ENCODE data around the gene C17orf67.

Gene C17orf67

GRCh38 chr17:56831369-56832095 is 2.2 kb downstream of the C17orf67 start:
- Histone ChIP-seq H3K4ac (ENCODE audit: low read length) (no peak overlapping the region), H2AFZ (ENCODE audit: low read length) (no peak overlapping the region), H3K18ac (ENCODE audit: low read length) (no peak overlapping the region), H3K4me2 (ENCODE audit: insufficient read depth, low read length, poor library complexity, severe bottlenecking) (no peak overlapping the region), H4K91ac (ENCODE audit: low read depth, low read length, poor library complexity) (no peak overlapping the region), H3K79me1 (ENCODE audit: low read depth, low read length) (peaks cover 3% of the 10 kb centered on the region), H2BK5ac (ENCODE audit: low read length) (no peak overlapping the region), H4K8ac (ENCODE audit: low read depth, low read length) (no peak overlapping the region), H2BK120ac (ENCODE audit: low read depth, low read length) (no peak overlapping the region), H2BK12ac (ENCODE audit: low read length) (no peak overlapping the region), H3K9me3 (replicated peaks in 1 of 2; ENCODE audit: control insufficient read depth in 2 of 2, insufficient read depth in 1 of 2, low read depth in 1 of 2, low read length in 2 of 2) (peaks cover 0 to 8% of the 10 kb centered on the region in 2 donors), H3K4me1 (ENCODE audit: control insufficient read depth in 2 of 2, insufficient read depth in 1 of 2, low read depth in 1 of 2, low read length in 2 of 2) (peaks cover 3 to 8% of the 10 kb centered on the region in 2 donors), H3K27ac (replicated peaks; ENCODE audit: low read length) (no peak overlapping the region), H2AK5ac (ENCODE audit: low read depth, low read length) (no peak overlapping the region), H3K36me3 (replicated peaks in 1 of 2; ENCODE audit: control insufficient read depth in 2 of 2, insufficient read depth in 2 of 2, low read length in 2 of 2) (peaks cover 0 to 6% of the 10 kb centered on the region in 2 donors), H3K4me3 (ENCODE audit: low read length in 2 of 2) (no peak overlapping the region), H3K14ac (ENCODE audit: low read length) (no peak overlapping the region), H3K9ac (ENCODE audit: low read depth, low read length, poor library complexity) (no peak overlapping the region), H3K27me3 (ENCODE audit: control insufficient read depth in 3 of 3, insufficient read depth in 3 of 3, low read depth in 1 of 3, low read length in 3 of 3) (peaks cover 0 to 15% (median 0%) of the 10 kb centered on the region in 3 experiments), H3K23ac (ENCODE audit: low read depth, low read length, poor library complexity) (no peak overlapping the region), H2BK15ac (ENCODE audit: low read length) (no peak overlapping the region)
- no CpG with 5 or more reads among the region's 16 CpGs for whole genome bisulfite sequencing, 2 donors (ENCODE audit: extremely low coverage in 2 of 2, insufficient read length in 2 of 2, insufficient replicate concordance in 1 of 2)
- DNase-seq (ENCODE audit: low spot score): no peak

GRCh38 chr17:56830726-56831368 is 2.9 kb downstream of the C17orf67 start:
- no peak overlapping the region for H2BK12ac ChIP-seq (ENCODE audit: low read length)
- no CpG with 5 or more reads among the region's 7 CpGs for WGBS, 2 donors (ENCODE audit: extremely low coverage in 2 of 2, insufficient read length in 2 of 2, insufficient replicate concordance in 1 of 2)
- no peak for DNase-seq (ENCODE audit: low spot score)
- peaks cover 0 to 8% of the 10 kb centered on the region in 2 donors for H3K9me3 ChIP-seq (replicated peaks in 1 of 2; ENCODE audit: control insufficient read depth in 2 of 2, insufficient read depth in 1 of 2, low read depth in 1 of 2, low read length in 2 of 2)
- no peak overlapping the region for H2AK5ac ChIP-seq (ENCODE audit: low read depth, low read length)
- peaks cover 0 to 15% (median 0%) of the 10 kb centered on the region in 3 experiments for H3K27me3 ChIP-seq (ENCODE audit: control insufficient read depth in 3 of 3, insufficient read depth in 3 of 3, low read depth in 1 of 3, low read length in 3 of 3)
- H3K4me3 ChIP-seq (ENCODE audit: low read length in 2 of 2): no peak overlapping the region
- no peak overlapping the region for H3K23ac ChIP-seq (ENCODE audit: low read depth, low read length, poor library complexity)
- no peak overlapping the region for H2BK15ac ChIP-seq (ENCODE audit: low read length)
- H4K8ac ChIP-seq (ENCODE audit: low read depth, low read length): no peak overlapping the region
- no peak overlapping the region for H3K4me2 ChIP-seq (ENCODE audit: insufficient read depth, low read length, poor library complexity, severe bottlenecking)
- H2BK5ac ChIP-seq (ENCODE audit: low read length): no peak overlapping the region
- no peak overlapping the region for H3K9ac ChIP-seq (ENCODE audit: low read depth, low read length, poor library complexity)
- H3K79me1 ChIP-seq (ENCODE audit: low read depth, low read length): peaks cover 3% of the 10 kb centered on the region
- peaks cover 0 to 6% of the 10 kb centered on the region in 2 donors for H3K36me3 ChIP-seq (replicated peaks in 1 of 2; ENCODE audit: control insufficient read depth in 2 of 2, insufficient read depth in 2 of 2, low read length in 2 of 2)
- H2BK120ac ChIP-seq (ENCODE audit: low read depth, low read length): no peak overlapping the region
- H3K4ac ChIP-seq (ENCODE audit: low read length): no peak overlapping the region
- peaks cover 3 to 8% of the 10 kb centered on the region in 2 donors for H3K4me1 ChIP-seq (ENCODE audit: control insufficient read depth in 2 of 2, insufficient read depth in 1 of 2, low read depth in 1 of 2, low read length in 2 of 2)
- no peak overlapping the region for H3K27ac ChIP-seq (replicated peaks; ENCODE audit: low read length)
- H3K14ac ChIP-seq (ENCODE audit: low read length): no peak overlapping the region
- no peak overlapping the region for H3K18ac ChIP-seq (ENCODE audit: low read length)
- no peak overlapping the region for H2AFZ ChIP-seq (ENCODE audit: low read length)
- no peak overlapping the region for H4K91ac ChIP-seq (ENCODE audit: low read depth, low read length, poor library complexity)

GRCh38 chr17:56826611-56827414 is 6.9 kb downstream of the C17orf67 start:
- Histone ChIP-seq H3K4me1 (ENCODE audit: control insufficient read depth in 2 of 2, insufficient read depth in 1 of 2, low read depth in 1 of 2, low read length in 2 of 2) (no peaks in the 10 kb centered on the region), H2BK5ac (ENCODE audit: low read length) (no peak overlapping the region), H3K4me2 (ENCODE audit: insufficient read depth, low read length, poor library complexity, severe bottlenecking) (no peak overlapping the region), H2BK12ac (ENCODE audit: low read length) (no peak overlapping the region), H3K14ac (ENCODE audit: low read length) (no peak overlapping the region), H3K36me3 (replicated peaks in 1 of 2; ENCODE audit: control insufficient read depth in 2 of 2, insufficient read depth in 2 of 2, low read length in 2 of 2) (peaks cover 0 to 6% of the 10 kb centered on the region in 2 donors), H4K91ac (ENCODE audit: low read depth, low read length, poor library complexity) (no peak overlapping the region), H2BK120ac (ENCODE audit: low read depth, low read length) (no peak overlapping the region), H2AK5ac (ENCODE audit: low read depth, low read length) (no peak overlapping the region), H3K4ac (ENCODE audit: low read length) (no peak overlapping the region), H3K9ac (ENCODE audit: low read depth, low read length, poor library complexity) (no peak overlapping the region), H3K23ac (ENCODE audit: low read depth, low read length, poor library complexity) (no peak overlapping the region), H3K27me3 (ENCODE audit: control insufficient read depth in 3 of 3, insufficient read depth in 3 of 3, low read depth in 1 of 3, low read length in 3 of 3) (no peaks in the 10 kb centered on the region), H3K27ac (replicated peaks; ENCODE audit: low read length) (no peak overlapping the region), H3K9me3 (replicated peaks in 1 of 2; ENCODE audit: control insufficient read depth in 2 of 2, insufficient read depth in 1 of 2, low read depth in 1 of 2, low read length in 2 of 2) (peaks cover 0 to 8% of the 10 kb centered on the region in 2 donors), H3K79me1 (ENCODE audit: low read depth, low read length) (no peaks in the 10 kb centered on the region), H3K4me3 (ENCODE audit: low read length in 2 of 2) (no peak overlapping the region), H2AFZ (ENCODE audit: low read length) (no peak overlapping the region), H4K8ac (ENCODE audit: low read depth, low read length) (no peak overlapping the region), H2BK15ac (ENCODE audit: low read length) (no peak overlapping the region), H3K18ac (ENCODE audit: low read length) (no peak overlapping the region)
- WGBS, 2 donors (ENCODE audit: extremely low coverage in 2 of 2, insufficient read length in 2 of 2, insufficient replicate concordance in 1 of 2): no CpG with 5 or more reads among the region's 4 CpGs
- no peak for DNase-seq (ENCODE audit: low spot score)

GRCh38 chr17:56824503-56824902 is 9.2 kb downstream of the C17orf67 start:
- H3K4me3 ChIP-seq (ENCODE audit: low read length in 2 of 2): no peak overlapping the region
- H2BK12ac ChIP-seq (ENCODE audit: low read length): no peak overlapping the region
- H3K9me3 ChIP-seq (replicated peaks in 1 of 2; ENCODE audit: control insufficient read depth in 2 of 2, insufficient read depth in 1 of 2, low read depth in 1 of 2, low read length in 2 of 2): no peaks in the 10 kb centered on the region
- H3K4me2 ChIP-seq (ENCODE audit: insufficient read depth, low read length, poor library complexity, severe bottlenecking): no peak overlapping the region
- H3K36me3 ChIP-seq (replicated peaks in 1 of 2; ENCODE audit: control insufficient read depth in 2 of 2, insufficient read depth in 2 of 2, low read length in 2 of 2): no peaks in the 10 kb centered on the region
- no CpG with 5 or more reads among the region's 1 CpG for WGBS, 2 donors (ENCODE audit: extremely low coverage in 2 of 2, insufficient read length in 2 of 2, insufficient replicate concordance in 1 of 2)
- H3K79me1 ChIP-seq (ENCODE audit: low read depth, low read length): no peaks in the 10 kb centered on the region
- H3K14ac ChIP-seq (ENCODE audit: low read length): no peak overlapping the region
- H3K4ac ChIP-seq (ENCODE audit: low read length): no peak overlapping the region
- no peak overlapping the region for H4K8ac ChIP-seq (ENCODE audit: low read depth, low read length)
- no peak overlapping the region for H2AK5ac ChIP-seq (ENCODE audit: low read depth, low read length)
- no peak overlapping the region for H3K9ac ChIP-seq (ENCODE audit: low read depth, low read length, poor library complexity)
- no peak overlapping the region for H4K91ac ChIP-seq (ENCODE audit: low read depth, low read length, poor library complexity)
- H3K23ac ChIP-seq (ENCODE audit: low read depth, low read length, poor library complexity): no peak overlapping the region
- no peak overlapping the region for H2AFZ ChIP-seq (ENCODE audit: low read length)
- H2BK5ac ChIP-seq (ENCODE audit: low read length): no peak overlapping the region
- DNase-seq (ENCODE audit: low spot score): no peak
- no peaks in the 10 kb centered on the region for H3K4me1 ChIP-seq (ENCODE audit: control insufficient read depth in 2 of 2, insufficient read depth in 1 of 2, low read depth in 1 of 2, low read length in 2 of 2)
- no peak overlapping the region for H2BK15ac ChIP-seq (ENCODE audit: low read length)
- H3K27ac ChIP-seq (replicated peaks; ENCODE audit: low read length): no peak overlapping the region
- H3K27me3 ChIP-seq (ENCODE audit: control insufficient read depth in 3 of 3, insufficient read depth in 3 of 3, low read depth in 1 of 3, low read length in 3 of 3): no peaks in the 10 kb centered on the region
- H2BK120ac ChIP-seq (ENCODE audit: low read depth, low read length): no peak overlapping the region
- no peak overlapping the region for H3K18ac ChIP-seq (ENCODE audit: low read length)

Measured in neuronal stem cell (in vitro differentiated cells).